GM18519 (cell line): ENCODE measurements around the gene NFYB.
"Not testable (repeated sequence)": the region's sequence is repeated elsewhere in the genome, so short reads cannot be mapped to it uniquely, and the experiment has no call there.

Experiments used
- ATAC-seq: cut with Tn5 transposase; IDR thresholded peaks from one replicate; pipeline ENCODE4 v1.9.1; 2021; ENCODE audit warnings: mild to moderate bottlenecking, moderate library complexity; ENCODE audit not compliant: unreplicated experiment, low FRiP score

The NFYB gene

DNA sequence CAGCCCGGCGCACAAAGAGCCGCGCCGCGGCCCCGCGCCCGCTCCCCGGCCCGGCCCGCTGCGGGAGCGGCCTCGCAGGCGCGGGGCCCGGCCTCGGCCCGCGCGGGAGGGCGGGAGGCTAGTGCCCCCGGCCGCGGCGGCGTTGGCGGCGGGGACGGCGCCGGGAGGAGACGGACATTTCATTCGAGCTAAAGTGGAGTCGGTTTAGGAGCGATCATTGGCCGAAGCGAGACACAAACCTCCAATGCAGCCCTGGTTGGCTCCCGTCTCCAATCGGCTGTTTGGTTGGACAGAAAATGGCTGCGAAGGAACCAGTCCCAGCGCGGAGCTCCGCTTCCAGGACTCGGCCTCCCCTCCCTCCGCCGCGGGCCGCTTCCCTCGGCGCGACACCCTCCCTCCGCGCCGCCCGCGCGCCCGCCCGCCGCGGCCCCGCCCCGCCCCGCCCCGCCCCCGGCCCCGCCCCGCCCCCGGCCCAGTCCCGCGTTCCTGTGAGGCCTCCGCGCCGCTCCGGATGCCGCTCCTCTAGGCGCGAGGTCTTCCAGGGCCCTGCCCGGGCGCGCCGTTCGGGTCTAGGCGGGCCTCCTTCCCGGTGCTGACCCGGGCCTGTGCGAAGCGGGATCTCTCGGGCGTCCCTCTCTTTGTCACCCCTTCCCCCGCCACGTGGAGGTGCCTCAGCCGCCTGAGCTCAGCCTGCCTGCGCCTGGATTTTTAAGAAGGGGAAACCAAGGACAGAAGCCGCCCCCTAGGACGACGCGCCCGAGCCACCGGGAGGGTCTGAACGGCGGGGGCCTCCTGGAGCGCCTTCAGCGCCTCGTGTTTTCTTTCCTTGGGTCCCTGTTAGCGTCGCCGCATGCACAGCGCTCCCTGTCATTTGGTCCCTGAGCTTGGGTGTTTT is at the start of gene NFYB:
Gene NFYB, minus strand, starts transcription at position 309 of the 895 bp plus-strand sequence. CDS start 2,757 bp downstream, outside the sequence.
- ATAC-seq = peak; percentile 78

DNA sequence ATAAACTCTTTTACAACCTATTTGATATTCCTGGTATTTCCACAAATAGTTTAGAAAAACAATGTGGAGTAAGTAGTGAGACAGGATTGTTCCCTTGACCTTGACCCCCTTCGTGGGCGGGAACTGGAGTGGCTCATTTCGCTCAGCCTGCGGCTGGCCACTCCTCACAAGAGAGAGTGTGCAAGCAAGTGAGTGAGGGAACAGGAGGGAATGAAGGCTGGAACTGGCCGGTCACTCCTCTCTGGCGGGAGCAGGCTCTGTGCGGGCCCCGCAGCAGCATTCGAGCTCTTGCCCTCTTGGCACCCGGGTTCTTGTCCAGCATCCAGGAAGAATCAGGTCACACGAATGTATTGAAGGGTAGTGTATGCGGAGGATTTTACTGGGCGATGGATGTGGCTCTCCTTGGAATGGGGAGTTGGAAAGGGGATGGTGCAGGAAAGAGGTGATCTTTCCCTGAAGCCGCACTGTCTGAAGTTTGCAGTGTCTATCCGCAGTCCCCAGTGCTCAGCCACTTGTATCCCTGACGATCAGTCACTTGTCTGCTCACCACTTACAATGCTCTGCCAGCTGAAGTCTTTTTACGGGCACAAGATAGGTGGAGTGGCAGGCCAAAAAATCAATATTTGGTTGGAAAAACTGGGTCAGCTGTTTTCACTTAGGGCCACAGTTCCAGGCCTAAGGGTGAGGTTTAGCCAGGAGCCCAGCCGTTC is 49.6 kb upstream of the NFYB start:
- no peak for ATAC-seq

DNA sequence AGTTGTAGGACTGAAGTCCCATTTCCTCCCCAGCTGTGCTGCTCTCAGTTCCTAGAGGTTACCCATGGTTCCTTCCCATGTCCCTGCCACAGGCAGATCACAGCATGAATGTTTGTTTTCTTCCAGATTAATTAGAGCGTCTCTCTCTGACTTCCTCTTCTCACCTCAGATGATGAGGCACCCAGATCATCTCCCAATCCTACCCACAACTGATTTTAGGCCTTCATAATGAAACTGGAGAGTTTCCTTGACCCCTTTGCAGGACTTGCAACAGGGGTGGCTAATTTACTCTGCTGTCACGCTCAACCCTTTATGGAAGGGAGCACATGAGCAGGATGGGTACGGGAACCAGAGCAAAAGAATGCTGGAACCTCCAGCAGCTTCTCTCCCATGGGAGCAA is 45.4 kb upstream of the NFYB start:
- no peak for ATAC-seq

DNA sequence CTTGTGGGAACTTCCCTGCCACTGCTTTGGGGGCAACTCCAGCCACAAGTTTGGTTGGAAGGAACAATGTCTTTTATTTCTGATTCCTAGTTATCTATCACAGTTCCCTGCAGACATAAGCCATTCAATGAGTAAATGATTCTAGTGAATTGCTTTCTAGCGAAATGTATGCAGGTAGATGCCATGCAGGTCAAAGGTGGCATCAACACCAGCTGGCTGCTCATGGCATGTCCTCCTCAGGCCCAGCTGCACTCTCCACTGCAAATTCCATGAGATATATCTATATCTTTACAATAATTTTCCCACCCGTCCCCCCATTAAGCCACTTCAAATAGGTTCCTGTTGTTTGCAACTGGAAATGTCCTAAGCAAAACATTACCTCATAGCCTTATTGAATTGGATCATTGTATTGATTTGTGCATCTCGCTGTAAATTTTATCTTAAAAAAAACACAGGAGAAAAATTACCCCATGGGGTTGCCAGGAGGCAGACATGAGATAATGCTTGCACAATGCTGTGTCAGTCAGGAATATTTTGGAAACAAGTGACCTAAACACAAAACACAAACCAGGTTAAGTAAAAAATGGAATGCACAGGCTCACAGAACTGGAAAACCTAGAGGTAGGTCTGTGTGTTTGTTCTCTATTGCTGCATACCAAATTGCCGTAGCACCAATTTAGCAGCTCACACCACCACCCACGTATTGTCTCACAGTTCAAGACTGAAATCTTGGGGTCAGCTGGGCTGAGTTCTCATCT is 44.8 kb upstream of the NFYB start:
- no peak for ATAC-seq

DNA sequence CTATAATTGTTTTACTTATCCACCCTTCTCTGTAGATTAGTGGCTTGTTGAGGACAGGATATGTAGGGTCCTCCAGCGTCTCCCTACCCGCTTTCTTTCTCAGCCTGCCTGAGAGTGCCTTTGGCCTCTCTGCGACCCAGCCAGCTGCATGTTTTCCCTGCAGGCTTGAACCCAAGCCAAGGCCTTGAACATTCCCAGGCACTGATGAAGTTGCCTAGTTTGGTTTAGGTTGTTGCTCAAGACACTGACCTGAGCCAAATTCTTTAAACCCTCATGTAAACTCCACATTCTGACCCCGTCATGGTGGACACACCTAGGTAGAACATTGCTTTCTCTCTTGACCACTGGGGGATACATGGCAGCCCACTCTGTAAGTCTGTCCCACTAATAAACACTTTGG is 44.1 kb upstream of the NFYB start:
- no peak for ATAC-seq

DNA sequence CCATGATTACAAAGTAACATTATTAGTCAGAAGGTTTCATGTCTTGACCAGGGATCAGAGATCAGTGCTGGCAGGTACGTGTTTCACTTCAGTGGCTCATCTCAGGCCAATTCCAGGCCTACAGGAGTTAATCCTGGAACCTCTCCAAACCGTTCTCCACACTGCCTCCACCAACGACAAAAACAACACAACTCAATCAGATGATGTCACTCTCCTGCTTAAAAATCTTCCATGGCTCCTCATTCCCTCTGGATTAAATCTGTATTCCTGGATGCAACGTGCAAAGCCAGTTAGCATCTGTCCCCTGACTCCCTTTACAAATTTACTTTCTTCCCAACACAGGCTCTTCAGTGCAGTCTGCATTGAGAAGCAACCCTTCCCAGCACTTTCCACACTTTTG is 43.3 kb upstream of the NFYB start:
- ATAC-seq = no peak

DNA sequence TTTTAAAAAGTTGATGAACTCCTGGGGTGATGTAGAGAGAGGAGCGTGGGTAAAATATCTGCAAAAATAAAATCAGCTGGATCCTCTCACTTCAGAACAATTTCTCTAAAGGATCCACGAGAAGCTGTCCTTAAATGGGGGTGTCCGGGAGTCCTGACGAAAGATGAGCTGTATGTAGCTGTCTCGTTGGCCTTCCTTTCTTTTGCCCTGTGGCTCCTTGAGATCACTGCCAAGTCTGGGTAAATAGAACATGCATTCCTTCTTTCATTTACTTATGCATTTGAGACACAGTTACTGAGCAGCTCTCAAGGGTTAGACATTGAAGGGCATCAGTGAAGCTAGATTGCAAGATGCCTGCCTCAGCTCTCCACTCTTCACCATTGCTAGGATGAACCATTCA is 42.4 kb upstream of the NFYB start:
- ATAC-seq = no peak

DNA sequence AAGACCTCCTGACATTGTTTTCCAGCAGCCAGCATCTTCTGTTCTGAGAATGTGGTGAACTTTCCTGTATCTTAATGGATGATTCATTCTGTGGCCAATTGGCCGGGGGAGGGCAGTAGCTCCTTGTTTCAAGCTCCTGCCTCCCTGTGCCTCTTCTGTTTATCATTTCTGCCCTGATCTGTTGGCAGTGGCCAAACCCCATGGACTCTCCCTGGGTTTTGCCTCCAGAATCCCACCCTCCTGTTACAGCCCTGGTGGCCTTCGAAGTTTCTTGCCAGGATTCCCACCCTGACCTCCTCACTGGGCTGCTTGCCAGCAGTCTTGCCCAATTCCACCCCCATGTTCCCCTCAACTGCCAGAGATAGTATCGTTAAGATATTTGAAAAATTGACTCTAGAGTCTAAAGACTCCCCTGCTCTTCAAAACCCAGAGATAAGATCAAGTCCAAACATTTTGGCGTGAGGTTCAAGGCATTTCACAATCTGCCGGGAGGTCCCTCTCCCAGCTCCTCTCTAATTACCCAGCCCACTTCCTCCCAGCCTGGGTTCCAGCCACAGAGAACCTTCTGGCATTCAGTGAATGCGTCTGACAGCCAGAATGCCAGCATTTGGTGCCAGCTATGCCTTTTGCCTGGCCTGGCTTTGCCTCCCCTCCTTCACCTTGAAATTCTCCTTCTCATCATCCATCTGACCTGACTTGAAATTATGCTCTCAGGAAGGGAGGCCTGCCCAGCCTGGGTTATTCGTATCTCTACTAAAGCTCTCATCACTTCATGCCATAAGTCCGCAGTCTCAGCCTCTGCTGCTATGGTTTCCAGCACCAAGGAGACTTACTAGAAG is 39.9 kb upstream of the NFYB start:
- ATAC-seq = no peak

DNA sequence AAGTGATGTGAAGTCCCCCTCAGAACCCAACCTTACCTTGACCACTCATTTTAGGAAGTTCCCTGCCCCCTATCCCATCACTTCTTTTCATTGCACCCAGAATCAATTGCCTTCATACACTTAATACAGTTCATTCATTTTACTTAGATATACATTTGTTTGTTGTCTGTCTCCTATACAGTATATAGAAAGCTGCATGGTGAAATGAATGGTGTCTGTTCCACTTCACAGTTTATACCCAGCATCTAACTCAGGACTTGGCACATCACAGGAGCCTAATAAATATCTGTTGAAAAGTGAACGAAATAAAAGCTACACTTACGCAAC is 39.3 kb upstream of the NFYB start:
- ATAC-seq = no peak

DNA sequence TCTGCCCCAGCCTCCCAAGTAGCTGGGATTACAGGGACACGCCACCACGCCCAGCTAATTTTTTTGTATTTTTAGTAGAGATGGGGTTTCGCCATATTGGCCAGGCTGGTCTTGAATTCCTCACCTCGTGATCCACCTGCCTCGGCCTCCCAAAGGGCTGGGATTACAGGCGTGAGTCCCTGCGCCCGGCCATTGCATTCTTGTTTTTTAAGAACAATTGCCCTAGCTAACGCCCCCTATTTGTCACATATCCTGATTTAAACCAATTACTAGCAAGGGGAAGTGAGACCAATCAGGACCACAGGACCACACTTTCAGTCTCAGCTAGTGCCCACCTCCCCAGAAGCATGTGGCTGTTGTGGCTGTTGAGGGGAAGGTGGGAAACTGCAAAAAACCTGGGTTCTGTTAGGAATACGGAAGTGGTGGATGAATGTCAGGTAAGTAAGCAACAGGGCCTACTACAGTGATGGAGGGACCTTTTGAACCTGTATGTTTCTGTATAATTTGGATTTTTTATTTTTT is 37.8 kb upstream of the NFYB start:
- ATAC-seq = no peak

DNA sequence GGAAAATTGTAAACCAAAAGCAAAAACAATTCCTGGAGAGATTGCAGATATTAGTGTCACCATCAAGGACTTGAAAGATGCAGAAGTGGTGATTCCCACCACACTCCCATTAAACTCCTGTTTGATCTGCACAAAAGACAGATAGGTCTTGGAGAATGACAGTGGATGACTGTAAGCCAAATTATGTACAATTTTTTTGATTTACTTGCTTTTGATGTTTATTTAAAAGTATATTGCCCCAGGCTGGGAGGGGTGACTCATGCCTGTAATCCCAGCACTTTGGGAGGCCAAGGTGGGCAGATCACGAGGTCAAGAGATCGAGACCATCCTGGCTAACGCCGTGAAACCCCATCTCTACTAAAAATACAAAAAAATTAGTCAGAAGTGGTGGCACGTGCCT is 35.8 kb upstream of the NFYB start:
- ATAC-seq = not testable (repeated sequence)

DNA sequence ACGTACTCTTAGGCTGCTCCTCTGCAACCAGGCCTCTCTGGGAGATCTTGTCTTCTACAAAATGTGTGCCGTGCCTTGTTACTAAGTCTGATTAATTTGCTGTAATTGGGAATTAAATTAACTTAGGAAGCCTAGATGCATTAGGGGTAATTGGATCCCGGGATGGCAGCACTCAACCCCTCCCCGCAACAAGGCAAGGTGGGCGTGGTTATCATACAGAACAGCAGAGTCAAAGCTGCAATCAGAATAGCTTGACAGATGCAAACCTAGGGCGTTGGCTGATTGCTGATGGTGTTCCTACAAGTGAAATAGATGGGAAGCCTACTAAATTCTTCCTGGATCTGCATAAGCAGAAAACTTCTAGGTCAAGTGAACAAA is 34.5 kb upstream of the NFYB start:
- ATAC-seq = no peak

DNA sequence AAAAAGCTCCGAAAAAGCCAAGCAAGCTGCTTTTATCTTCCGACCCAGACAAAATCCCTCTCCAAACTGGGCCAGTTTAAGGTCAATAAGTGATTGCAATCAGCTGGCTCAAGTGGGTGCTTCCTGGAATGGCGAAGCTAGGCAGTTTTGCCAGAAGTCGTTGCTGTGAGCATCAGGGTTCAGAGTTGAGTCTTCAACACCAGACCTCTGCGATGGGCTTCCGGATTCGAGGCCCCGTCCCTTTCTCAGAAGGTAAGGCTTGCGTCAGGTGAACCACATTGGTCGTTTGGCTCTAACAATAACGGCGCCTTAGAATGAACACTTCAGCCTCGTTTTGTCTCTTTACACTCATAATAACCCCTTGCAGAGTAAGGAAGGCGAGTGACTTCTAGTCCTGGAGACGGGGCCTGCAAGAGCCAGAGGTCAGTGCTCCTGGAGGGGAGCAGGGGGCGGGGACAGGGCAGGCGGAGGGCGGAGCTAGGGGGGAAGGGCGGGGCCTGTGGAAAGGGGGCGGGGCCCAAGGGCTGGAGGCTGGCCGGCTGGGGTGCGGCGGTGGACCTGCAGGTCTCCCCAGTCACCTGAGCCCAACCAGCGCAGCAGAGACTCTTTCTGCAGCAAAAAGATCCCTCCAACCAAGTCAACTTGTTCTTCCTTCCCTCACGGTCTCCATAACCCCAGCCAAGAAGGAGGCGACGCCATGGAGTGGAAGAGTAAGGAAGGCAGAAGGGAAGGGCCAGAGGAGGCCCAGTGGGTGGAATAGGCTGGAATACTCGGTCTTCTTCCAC is 34.0 kb upstream of the NFYB start:
- no peak for ATAC-seq

DNA sequence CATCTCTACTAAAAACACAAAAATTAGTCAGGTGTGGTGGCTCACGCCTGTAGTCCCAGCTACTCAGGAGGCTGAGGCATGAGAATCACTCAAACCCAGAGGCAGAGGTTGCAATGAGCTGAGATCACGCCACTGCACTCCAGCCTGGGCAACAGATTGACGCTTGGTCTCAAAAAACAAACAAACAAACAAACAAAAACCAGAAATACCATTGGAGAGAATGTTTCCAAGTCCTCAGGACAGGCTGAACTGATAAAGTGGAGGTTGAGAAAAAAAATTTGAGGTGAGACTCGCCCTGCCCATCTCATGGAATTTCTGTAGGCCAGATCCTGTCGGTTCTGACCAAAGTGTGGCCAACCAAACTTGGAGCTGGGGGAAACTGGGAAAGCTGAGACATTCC is 30.6 kb upstream of the NFYB start:
- ATAC-seq = no peak

DNA sequence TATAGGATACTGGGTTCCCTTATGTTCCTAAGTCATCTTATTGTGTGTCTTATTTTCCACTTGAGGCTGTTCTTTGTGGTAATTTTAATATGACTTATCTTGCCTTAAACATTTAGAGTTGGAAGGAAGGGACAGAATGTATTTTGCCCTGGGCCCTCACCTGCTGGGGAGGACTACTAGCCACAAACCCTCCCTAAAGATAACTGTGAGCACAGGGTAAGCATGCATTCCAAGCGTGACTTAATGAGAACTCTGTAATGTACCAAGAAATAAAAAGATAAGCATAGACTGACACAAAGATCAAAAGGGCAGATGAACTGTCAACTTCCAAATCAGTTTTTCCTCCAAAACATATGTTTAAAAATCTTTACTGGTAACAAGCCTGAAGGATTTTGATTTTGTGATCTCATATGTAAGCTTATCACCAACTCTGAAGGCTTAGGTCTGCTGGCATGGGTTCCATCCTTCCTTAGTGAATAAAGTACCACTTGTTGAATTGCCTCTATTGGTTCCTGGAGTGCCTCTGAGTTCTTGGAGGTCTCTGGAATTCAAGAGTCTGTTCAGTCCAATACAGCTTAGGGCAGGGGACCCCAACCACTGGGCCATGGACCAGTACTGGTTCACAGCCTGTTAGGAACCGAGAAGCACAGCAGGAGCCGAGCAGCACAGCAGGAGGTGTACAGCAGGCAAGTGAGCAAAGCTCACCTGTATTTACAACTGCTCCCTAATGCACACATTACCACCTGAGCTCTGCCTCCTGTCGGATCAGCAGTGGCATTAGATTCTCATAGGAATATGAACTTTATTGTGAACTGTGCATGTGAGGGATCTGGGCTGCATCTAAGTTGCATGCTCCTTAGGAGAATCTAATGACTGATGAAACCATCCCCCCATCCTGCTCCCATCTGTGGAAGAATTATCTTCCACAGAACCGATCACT is 29.8 kb upstream of the NFYB start:
- ATAC-seq = no peak

DNA sequence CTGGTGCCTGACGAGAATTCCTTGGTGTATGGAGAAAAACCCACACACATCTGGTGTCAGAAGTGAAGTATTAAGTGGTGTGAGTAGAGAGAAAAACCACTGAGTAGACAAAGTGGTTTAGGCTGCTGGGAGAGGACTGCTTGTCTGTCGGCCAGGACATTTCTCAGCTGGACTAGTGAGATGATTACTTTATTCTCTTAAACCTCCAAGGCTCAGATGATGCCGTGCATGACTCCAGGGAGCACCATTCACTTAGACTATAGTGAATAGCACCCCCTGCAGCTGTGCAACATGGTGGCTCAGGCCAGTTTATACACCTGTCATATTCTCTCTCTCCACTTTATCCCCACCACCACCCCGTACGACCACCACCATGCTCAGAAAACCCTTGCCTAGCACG is 28.5 kb upstream of the NFYB start:
- ATAC-seq = no peak

DNA sequence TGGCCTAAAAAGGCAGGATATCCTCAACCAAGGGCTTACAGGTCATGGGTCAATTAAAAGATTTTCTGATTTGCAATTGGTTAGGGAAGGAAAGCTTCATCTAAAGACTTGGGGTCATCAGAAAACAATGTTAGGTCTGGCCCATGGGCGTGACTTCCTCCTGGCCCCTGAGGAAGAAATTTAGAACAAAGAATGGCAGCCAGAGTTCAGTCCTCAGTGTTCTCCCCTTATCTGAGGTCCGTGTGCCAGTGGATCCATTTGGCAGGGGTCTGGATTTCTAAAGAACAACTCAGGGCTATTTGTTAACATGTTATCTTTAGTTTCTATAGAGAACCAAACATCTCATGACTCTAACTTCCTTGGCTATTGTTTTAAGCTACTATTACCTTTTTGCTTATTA is 27.8 kb upstream of the NFYB start:
- no peak for ATAC-seq

DNA sequence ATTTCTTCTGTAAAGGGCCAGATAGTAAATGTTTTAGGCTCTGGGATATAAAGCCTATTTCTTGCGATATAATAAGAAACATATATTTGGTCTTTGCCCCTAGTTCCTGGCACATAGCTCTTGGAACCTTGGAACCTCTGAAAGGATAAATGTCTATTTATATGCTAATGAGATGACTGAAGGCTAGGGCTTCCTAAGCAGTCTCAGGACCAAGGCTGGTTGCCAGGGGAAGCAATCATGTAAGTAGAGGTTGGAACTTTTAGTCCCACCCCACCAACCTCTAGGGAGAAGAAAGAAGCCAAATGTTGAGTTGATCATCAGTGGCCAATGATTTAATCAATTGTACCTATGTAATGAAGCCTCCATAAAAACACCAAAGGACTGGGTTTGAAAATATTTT is 26.6 kb upstream of the NFYB start:
- ATAC-seq = no peak
